ENCODE data around the gene PHF21A.

PHF21A gene

GRCh38 chr11:46072172-46072964 is 48.9 kb downstream of the PHF21A start:
- no peak for DNase-seq

GRCh38 chr11:46071091-46071490 is 50.2 kb downstream of the PHF21A start:
- DNase-seq = no peak

GRCh38 chr11:46069595-46069994 is 51.7 kb downstream of the PHF21A start:
- no peak for DNase-seq

GRCh38 chr11:46066335-46066734 is 54.9 kb downstream of the PHF21A start:
- DNase-seq = no peak

GRCh38 chr11:46065681-46066080 is 55.6 kb downstream of the PHF21A start:
- DNase-seq = no peak

GRCh38 chr11:46064221-46064620 is 57.0 kb downstream of the PHF21A start:
- DNase-seq = no peak

- DNase-seq = no peak
Observed at GRCh38 chr11:46063138-46063537, 58.1 kb downstream of the PHF21A start.

GRCh38 chr11:46060013-46060412 is 61.2 kb downstream of the PHF21A start:
- DNase-seq = no peak

GRCh38 chr11:46057489-46057888 is 63.8 kb downstream of the PHF21A start:
- no peak for DNase-seq

- DNase-seq = no peak
Observed at GRCh38 chr11:46055371-46055770, 65.9 kb downstream of the PHF21A start.

- peak in 1 of 2 experiments; percentile 32 for DNase-seq
Observed at GRCh38 chr11:46051102-46051501, 70.2 kb downstream of the PHF21A start.

GRCh38 chr11:46050662-46051061 is 70.6 kb downstream of the PHF21A start:
- peak in 1 of 2 experiments; percentile 44 for DNase-seq

DNA sequence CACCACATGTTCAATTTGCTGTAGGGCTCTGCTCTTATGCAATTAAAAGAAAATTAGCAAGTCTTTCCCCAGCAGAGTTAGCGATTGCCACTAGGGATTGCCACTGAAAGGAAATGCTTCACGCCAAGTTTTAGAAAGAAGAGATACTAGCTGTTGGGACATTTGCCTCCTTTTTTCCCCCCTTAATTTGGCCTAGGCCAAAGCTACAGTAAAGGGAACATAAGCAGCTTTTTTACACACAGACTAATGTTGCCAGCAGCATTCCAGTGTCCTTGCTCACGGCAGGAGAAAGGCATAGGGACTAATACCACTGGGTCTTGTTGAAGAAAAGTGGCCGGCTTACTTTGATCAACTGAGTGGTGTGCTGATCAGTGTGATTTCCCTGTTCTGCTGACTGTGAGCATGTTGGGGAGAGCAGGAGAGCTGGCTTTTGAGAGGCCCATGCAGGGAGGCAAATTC is 71.2 kb downstream of the PHF21A start:
- peak in 1 of 2 experiments; percentile 58 for DNase-seq

- DNase-seq = peak; percentile 66 to 91
Observed at GRCh38 chr11:46049325-46049897, 71.8 kb downstream of the PHF21A start.

DNA sequence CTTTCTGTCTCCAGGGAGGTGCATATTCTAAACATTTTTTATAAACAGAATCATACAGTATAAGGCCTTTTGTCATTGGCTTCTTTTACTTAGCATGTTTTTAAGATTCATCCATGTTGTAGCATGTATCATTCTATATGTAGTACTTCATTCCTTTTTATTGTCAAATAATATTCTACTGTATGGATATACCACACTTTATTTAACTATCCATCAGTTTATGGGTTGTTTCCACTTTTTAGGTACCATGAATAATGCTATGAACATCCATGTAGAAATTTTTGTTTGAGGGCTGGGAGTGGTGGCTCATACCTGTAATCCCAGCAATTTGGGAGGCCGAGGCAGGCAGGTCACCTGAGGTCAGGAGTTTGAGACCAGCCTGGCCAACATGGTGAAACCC is 73.1 kb downstream of the PHF21A start:
- DNase-seq = no peak

DNA sequence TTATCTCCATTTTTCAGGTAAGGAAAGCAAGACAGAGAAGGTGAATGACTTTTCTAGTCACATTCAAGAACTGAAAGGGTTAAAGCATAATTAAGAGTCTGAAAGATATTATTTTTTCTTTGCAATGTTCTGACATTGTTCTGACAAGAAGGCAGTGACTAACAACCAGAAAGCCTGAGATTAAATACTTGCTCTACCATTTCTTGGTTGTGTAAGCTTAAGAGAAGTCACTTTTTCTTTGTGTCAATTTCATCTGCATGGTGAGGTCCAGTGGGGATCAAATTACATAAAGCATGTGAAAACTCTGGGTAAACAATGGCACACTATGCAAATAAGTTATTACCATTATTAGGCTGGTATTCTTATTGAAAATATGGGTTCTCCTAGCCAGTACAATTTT is 73.7 kb downstream of the PHF21A start:
- DNase-seq = no peak

DNA sequence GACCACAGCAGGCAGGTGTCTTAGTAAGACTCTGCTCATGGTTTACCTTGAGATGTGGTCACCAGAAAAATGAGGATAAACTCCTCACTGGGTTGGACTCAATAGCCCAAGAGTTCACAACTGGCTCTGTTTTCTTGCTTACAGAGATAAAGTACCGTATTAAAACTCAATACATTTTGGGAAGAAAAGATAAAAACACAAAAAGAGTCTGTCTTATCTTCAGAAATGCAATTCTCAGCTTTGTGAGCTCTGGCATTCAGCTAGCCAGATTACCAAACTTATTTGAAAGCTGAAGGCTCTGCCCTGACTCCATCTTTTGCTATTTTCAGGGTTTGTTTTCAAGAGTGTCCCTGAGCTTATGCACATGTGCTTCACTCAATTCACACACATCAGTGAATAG is 75.4 kb downstream of the PHF21A start:
- DNase-seq = no peak

- DNase-seq = no peak
Observed at GRCh38 chr11:46044601-46045000, 76.7 kb downstream of the PHF21A start.

DNA sequence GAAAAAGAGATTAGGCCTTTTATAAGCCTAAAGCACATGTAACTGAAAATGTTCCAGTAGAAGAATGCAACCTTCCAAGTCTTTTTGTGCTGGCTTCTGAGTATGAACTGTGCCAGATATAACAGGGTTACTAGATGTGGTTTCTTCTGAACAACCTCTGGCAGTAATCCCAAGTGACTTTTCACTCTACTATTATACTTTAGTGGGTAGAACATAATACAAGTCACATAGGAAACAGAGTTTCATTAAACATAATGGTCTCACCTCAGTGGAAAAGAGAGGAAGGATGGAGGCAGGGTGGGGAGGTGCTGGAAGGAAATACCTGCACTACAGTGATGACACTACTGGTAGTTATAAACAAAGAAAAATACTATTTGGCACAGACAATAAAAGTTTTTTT is 81.3 kb downstream of the PHF21A start:
- no peak for DNase-seq

- no peak for DNase-seq
Observed at GRCh38 chr11:46038529-46038928, 82.7 kb downstream of the PHF21A start.

- no peak for DNase-seq
Observed at GRCh38 chr11:46036969-46037368, 84.3 kb downstream of the PHF21A start.

GRCh38 chr11:46036009-46036408 is 85.2 kb downstream of the PHF21A start:
- DNase-seq = no peak

DNA sequence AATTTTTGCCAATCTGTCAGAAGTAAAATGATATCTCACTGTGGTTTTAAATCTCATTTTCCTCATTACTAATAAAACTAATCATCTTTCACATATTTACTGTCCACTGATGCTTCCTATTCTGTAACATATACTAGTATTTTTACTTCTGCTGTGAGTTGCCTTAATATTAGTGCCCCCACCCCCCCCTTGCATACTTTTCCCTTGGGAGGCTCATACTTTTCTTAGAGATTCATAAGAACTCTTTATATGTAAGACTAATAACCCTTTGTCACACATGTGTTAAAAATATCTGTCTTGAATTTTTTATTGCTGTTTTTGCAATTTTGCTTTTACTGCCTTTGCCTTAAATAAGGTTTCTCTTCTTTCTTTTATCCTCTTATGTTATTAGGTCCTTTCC is 87.2 kb downstream of the PHF21A start:
- DNase-seq = no peak

- DNase-seq = no peak
Observed at GRCh38 chr11:46026606-46027293, 94.5 kb downstream of the PHF21A start.
